Heart right ventricle (tissue), 16 donors: ENCODE measurements around the gene MYO1G. TPM values are rescaled to one million over a fixed set of nuclear protein-coding genes. Genes with fewer than 3 reads are reported as not detected.

Experiments used
- ATAC-seq, 8 donors: fragments of 200-7000 bp; cut with Tn5 transposase; one replicate each; pipeline ENCODE4 v1.9.1; 2020; ENCODE audit warnings: mild to moderate bottlenecking in 8 of 8, moderate library complexity in 8 of 8, moderate number of reproducible peaks in 1 of 8
- DNase-seq, 2 donors: peaks; one replicate each; pipeline ENCODE4 v3.0.0-alpha.2; 2020
- H3K27ac ChIP-seq, 10 donors: fragments of 200-600 bp; sonication (generic) in 2 of 10; one replicate each; pipeline versions ENCODE4 v1.5.0 to v1.8.0; 2020 to 2022; ENCODE audit warnings: mild to moderate bottlenecking in 3 of 10
- H3K27me3 ChIP-seq, 7 donors: fragments of 200-600 bp; one replicate each; pipeline ENCODE4 v1.8.0; 2021 to 2022; ENCODE audit warnings: mild to moderate bottlenecking in 2 of 7
- H3K36me3 ChIP-seq, 9 donors: fragments of 200-600 bp; sonication (generic) in 1 of 9; one replicate each; pipeline versions ENCODE4 v1.5.0 to v1.8.0; 2020 to 2022; ENCODE audit warnings: mild to moderate bottlenecking in 2 of 9
- H3K4me1 ChIP-seq, 9 donors: fragments of 200-600 bp; sonication (generic) in 1 of 9; one replicate each; pipeline versions ENCODE4 v1.5.0 to v1.8.0; 2020 to 2022; ENCODE audit warnings: mild to moderate bottlenecking in 4 of 9
- H3K4me3 ChIP-seq, 10 donors: fragments of 200-600 bp; sonication (generic) in 2 of 10; one replicate each; pipeline versions ENCODE4 v1.5.0 to v1.8.0; 2020 to 2022; ENCODE audit warnings: mild to moderate bottlenecking in 7 of 10, moderate library complexity in 2 of 10
- H3K9me3 ChIP-seq, 11 donors: fragments of 200-600 bp in 10 of 11; sonication (generic) in 2 of 11; one replicate each; pipeline versions ENCODE4 v1.5.0 to v1.8.0; 2013 to 2022; ENCODE audit warnings: mild to moderate bottlenecking in 2 of 11, control low read depth in 1 of 11, moderate library complexity in 1 of 11
- CTCF ChIP-seq, 9 donors: fragments of 200-600 bp; sonication (generic) in 2 of 9; IDR thresholded peaks; one replicate each; pipeline versions ENCODE4 v1.5.0 to v1.8.0; 2021 to 2022; ENCODE audit warnings: antibody characterized with exemption in 9 of 9, mild to moderate bottlenecking in 5 of 9, moderate library complexity in 1 of 9
- WGBS, 2 donors: extraction: QIAGEN DNeasy Blood & Tissue Kit; methylation state at CpG; one replicate each; pipeline ENCODE4 v1.1.7; 2013; ENCODE audit warnings: inconsistent platforms in 1 of 2; 5-methylcytosine and 5-hydroxymethylcytosine counted together
- intact Hi-C, 10 donors: fragments of 100-400 bp; cut with DNase I; formaldehyde crosslinking; loops; one replicate each; pipeline versions ENCODE4 v1.11.1 to v1.14.2; 2022
- polyA plus RNA-seq, 2 donors: library from polyadenylated mRNA; stranded (reverse); fragments of 200-250 nt; gene quantifications; one replicate each; pipeline ENCODE4 v1.2.3, GENCODE V29; 2013
- total RNA-seq, 10 donors: library from RNA; stranded (reverse); fragmentation: NEBNext Ultra II Directional in 3 of 10; extraction: Animal tissue kit (Norgen Biotek cat#: 25700) in 3 of 10; gene quantifications; one replicate each; pipeline versions ENCODE4 v1.2.1 to v1.2.4, GENCODE V29; 2021 to 2023
- donor health status: Arrhythmogenic right ventricular cardiomyopathy.
- donor health status: ischemic (EF 13 %, LVEDD 7.1; RV severe dilation, severe dysfunction).
- donor health status: healthy with polysubstance abuse.
- donor health status: DM: no; HTN: yes; CAD: no.
- donor health status: DM: no; HTN: no; CAD: no.
- donor health status: ischemic (EF 25% LVEDD 6.9; RV normal size, moderate dysfunction).
- donor health status: ischemic (EF 25% LVEDD 5.7; RV mildly dilated, moderate dysfunction).
- donor health status: healthy.
- donor health status: DM: yes; HTN: yes; CAD: no.
- donor health status: Ischemic cardiomyopathy.
- donor health status: ischemic (EF 35%, LVEDD 5.7; RV mildly dilated, moderate dysfunction).
- donor health status: nonischemic (EF 11% LVEDD 7.7; RV severe dilation, severe dysfunction).
- donor health status: DM: yes; HTN: yes; CAD: no.
- donor health status: PGD.
- donor health status: ischemic (EF 29% LVEDD 5.4; RV normal size, mild dysfunction).
- donor health status: nonischemic (EF 23%, LVEDD 6.1; RV moderate dilation, normal function).

Gene MYO1G
- total and polyA plus RNA-seq, 12 donors, result 0.30 to 11.0 (median 0.70) TPM

DNA sequence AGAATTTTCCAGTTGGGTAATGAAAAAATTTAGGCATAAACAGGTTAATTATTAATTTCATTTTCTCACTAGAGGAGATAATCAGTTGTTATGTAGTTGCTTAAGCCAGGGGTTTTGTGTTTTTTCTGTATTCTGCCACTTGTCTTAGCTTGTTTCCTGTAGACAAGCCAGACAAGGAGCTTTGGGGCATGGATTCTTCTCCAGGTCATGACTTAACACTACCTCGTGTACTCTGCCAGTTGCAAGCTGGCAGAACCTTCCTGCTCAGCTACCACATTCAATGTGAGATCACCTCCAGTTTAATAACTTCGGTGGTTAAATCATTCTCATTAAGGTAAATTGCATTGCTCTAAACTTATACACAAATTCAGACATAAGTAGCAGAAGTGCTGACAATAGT, 23.0 kb upstream of the MYO1G start:
- no peaks in the 10 kb centered on the region for H3K9me3 ChIP-seq
- peaks cover 0 to 10% (median 0%) of the 10 kb centered on the region in 9 donors for H3K36me3 ChIP-seq
- DNase-seq (no peak), ATAC-seq (no peak)
- intact Hi-C loops, result loop anchor here in 3 of 10 donors (5.0 to 10.0 kb wide), 2 partner anchors 53 to 110 kb away; partner anchors contain the start of gene TBRG4 (in 2 of the 3)
- peak overlapping the region in 1 of 10 donors; percentile 94 for H3K27ac ChIP-seq
- 49 to 51% methylated on average over 2 of the region's 2 CpGs for WGBS, 2 donors
- H3K4me1 ChIP-seq, result peaks cover 0 to 37% (median 28%) of the 10 kb centered on the region in 9 donors
- H3K4me3 ChIP-seq, result peak overlapping the region in 2 of 10 donors; percentile 74 to 82
- H3K27me3 ChIP-seq, result no peaks in the 10 kb centered on the region
- TF ChIP-seq CTCF (IDR thresholded peaks at IDR 0.05), result no peak

- Histone ChIP-seq H3K27ac (peak overlapping the region in 9 of 10 donors; percentile 87 to 96 (median 93)), H3K36me3 (peaks cover 0 to 10% (median 0%) of the 10 kb centered on the region in 9 donors), H3K4me3 (peak overlapping the region; percentile 43 to 82 (median 74)), H3K27me3 (no peaks in the 10 kb centered on the region), H3K4me1 (peaks cover 0 to 37% (median 28%) of the 10 kb centered on the region in 9 donors), H3K9me3 (no peaks in the 10 kb centered on the region)
- ATAC-seq (no peak), DNase-seq (no peak)
- 26 to 32% methylated on average over 10 of the region's 10 CpGs for WGBS, 2 donors
- TF ChIP-seq CTCF (IDR thresholded peaks at IDR 0.05), result no peak
- intact Hi-C loops, result loop anchor here in 3 of 10 donors (5.0 to 10.0 kb wide), 2 partner anchors 54 to 111 kb away; partner anchors contain the start of gene TBRG4 (in 2 of the 3)
These were observed 22.4 kb upstream of the MYO1G start for GRCh38 chr7:45001138-45001694.

DNA sequence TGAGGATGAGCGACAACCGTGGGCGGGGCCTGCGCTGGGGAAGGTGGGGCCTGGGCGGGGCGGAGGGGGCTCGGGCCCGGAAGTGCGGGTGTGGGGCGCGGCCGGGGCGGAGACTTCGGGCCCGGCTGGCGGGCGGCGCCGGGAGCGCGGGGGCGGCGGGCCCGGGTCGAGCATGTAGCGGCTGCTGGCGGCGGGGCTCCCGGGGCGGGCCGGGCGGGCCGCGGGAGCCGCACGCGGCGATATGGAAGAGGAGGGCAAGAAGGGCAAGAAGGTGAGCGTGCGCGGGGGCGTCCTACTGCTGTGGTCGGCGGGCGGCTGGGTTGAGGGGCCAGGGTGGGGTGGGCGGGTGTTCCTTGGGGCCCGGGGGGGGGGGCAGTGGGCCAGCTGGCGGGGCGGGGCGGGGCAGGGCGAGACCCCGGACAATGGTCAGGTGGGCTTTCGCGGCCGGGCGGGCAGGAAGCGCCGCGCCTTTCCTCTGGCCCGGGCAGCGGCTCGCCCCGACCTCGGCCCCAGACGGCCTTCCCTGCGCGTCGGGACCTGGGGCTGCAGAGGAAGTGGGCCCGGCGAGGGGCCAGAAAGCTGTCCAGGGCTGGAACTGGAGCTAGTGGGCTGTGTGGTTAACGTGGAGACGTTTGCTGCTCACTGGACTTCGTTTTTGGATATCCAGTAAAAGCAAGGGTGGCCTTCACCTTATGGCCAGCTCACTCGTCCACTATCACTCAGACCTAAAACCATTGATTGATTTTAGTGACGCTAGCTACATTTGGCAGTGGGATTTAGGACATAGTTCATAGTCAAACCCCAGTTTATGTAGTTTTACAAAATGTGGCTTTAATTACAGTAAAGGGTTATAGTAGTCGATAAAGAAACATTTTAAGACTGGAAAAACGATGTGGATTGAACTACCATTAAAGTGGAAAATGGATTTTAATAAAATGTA, 21.5 kb upstream of the MYO1G start, which contains the start of gene CCM2:
TSS of gene CCM2 (plus strand) at position 109 of the 940 bp plus-strand sequence. CDS start at position 242, 133 bp downstream.
- TF ChIP-seq CTCF (IDR thresholded peaks at IDR 0.05), result no peak
- H3K9me3 ChIP-seq, result no peaks in the 10 kb centered on the region
- DNase-seq, result peak; percentile 70 to 77
- H3K36me3 ChIP-seq, result peaks cover 0 to 6% (median 0%) of the 10 kb centered on the region in 9 donors
- H3K27me3 ChIP-seq, result no peaks in the 10 kb centered on the region
- peak within 1 kb of the TSS; percentile 43 to 82 (median 74) for H3K4me3 ChIP-seq
- peak; percentile 3 to 51 (median 38) for ATAC-seq
- H3K4me1 ChIP-seq, result peaks cover 0 to 41% (median 21%) of the 10 kb centered on the region in 9 donors
- WGBS, 2 donors, result 0 to 1% methylated on average over 50 to 61 of the region's 77 CpGs
- intact Hi-C loops, result loop anchor here in 3 of 10 donors (5.0 to 10.0 kb wide), 2 partner anchors 54 to 112 kb away; partner anchors contain the start of gene TBRG4 (in 2 of the 3)
- H3K27ac ChIP-seq, result peak within 1 kb of the TSS; percentile 80 to 96 (median 93)
